HepG2 (cell line): ENCODE data around the gene TPM2. TPM values are rescaled to one million over a fixed set of nuclear protein-coding genes. Genes with fewer than 3 reads are reported as not detected.

ENCODE experiments used
- ATAC-seq: fragments of 200-7000 bp; cut with Tn5 transposase; 3 replicates; pipeline ENCODE4 v1.9.1; 2020; ENCODE audit warnings: mild to moderate bottlenecking, moderate library complexity
- BruUV-seq: library from RNA; stranded (reverse); fragments of 400-500 nt; replicated peaks from 2 replicates; lab custom pipeline; 2021; lab: Mats Ljungman, UMichigan
- CTCF ChIA-PET: fragments of 300-600 bp; formaldehyde crosslinking; extraction: SDS; loops from one replicate; lab custom pipeline; 2021; ENCODE audit warnings: low total read pairs, inconsistent platforms, low intra/inter-chr PET ratio; lab: Yijun Ruan, JAX
- POLR2A ChIA-PET: fragments of 350-600 bp; sonication (Branson Sonifier 250); formaldehyde crosslinking; loops from one replicate; lab custom pipeline; 2020; ENCODE audit warnings: antibody characterized with exemption, inconsistent platforms; lab: Yijun Ruan, JAX
- DNase-seq: peaks from one replicate; pipeline ENCODE4 v3.0.0-alpha.2; 2015; ENCODE audit warnings: low spot score
- FAIRE-seq: peaks from 3 replicates; lab custom pipeline; 2011; peaks lifted over from hg19 to GRCh38; lab: Jason Lieb, UNC
- H2AFZ ChIP-seq: one replicate; pipeline ENCODE4 v1.6.1; 2011; ENCODE audit warnings: low read length, inconsistent platforms
- H3K27ac ChIP-seq: fragments of 300-600 bp; 3 replicates; pipeline ENCODE4 v1.8.0; 2011; ENCODE audit warnings: mixed run types, mild to moderate bottlenecking, mixed read lengths, low read length, inconsistent platforms; ENCODE audit not compliant: insufficient read depth; ENCODE audit errors: extremely low read length
- H3K27me3 ChIP-seq, 2 experiments: fragments of 200-600 bp in 1 of 2; 2 replicates in 1 of 2; 3 replicates in 1 of 2; pipeline versions ENCODE4 v1.6.0 to v1.8.0; 2011; ENCODE audit warnings: low read length in 2 of 2, mild to moderate bottlenecking in 2 of 2, moderate library complexity in 2 of 2, inconsistent platforms in 1 of 2; ENCODE audit not compliant: insufficient read depth in 2 of 2, control insufficient read depth in 1 of 2
- H3K36me3 ChIP-seq, 2 experiments: fragments of 200-600 bp in 1 of 2; replicated peaks in 1 of 2; 2 replicates in 1 of 2; 3 replicates in 1 of 2; pipeline versions ENCODE4 v1.5.1 to v1.8.0; 2011; ENCODE audit warnings: low read length in 2 of 2, inconsistent platforms in 1 of 2; ENCODE audit not compliant: insufficient read depth in 2 of 2, control insufficient read depth in 1 of 2
- H3K4me1 ChIP-seq: 2 replicates; pipeline ENCODE4 v1.5.1; 2012; ENCODE audit warnings: low read length, inconsistent platforms; ENCODE audit not compliant: insufficient read depth
- H3K4me2 ChIP-seq: 2 replicates; pipeline ENCODE4 v1.6.0; 2011; ENCODE audit warnings: low read depth, low read length, inconsistent platforms
- H3K4me3 ChIP-seq, 3 experiments: fragments of 200-600 bp in 1 of 3; sonication (generic), shearing (Covaris generic) in 1 of 3; replicated peaks in 1 of 3; 2 replicates each; pipeline ENCODE4 v1.5.1; 2011 to 2016; ENCODE audit warnings: low read length in 3 of 3, inconsistent platforms in 2 of 3, low read depth in 2 of 3, mild to moderate bottlenecking in 2 of 3, control low read depth in 1 of 3, mixed read lengths in 1 of 3; ENCODE audit not compliant: insufficient read depth in 1 of 3
- H3K79me2 ChIP-seq: one replicate; pipeline ENCODE4 v1.6.1; 2011; ENCODE audit warnings: low read length, inconsistent platforms; ENCODE audit not compliant: insufficient read depth
- H3K9ac ChIP-seq: 2 replicates; pipeline ENCODE4 v1.6.0; 2011; ENCODE audit warnings: mild to moderate bottlenecking, low read depth, low read length, inconsistent platforms; ENCODE audit not compliant: insufficient read depth
- H3K9me3 ChIP-seq: 2 replicates; pipeline ENCODE4 v1.5.1; 2012; ENCODE audit warnings: mild to moderate bottlenecking, low read length
- H4K20me1 ChIP-seq: 2 replicates; pipeline ENCODE4 v1.6.0; 2011; ENCODE audit warnings: inconsistent platforms, mild to moderate bottlenecking, low read length, moderate library complexity; ENCODE audit not compliant: insufficient read depth
- HOXA9 ChIP-seq: sonication (generic); formaldehyde crosslinking; IDR thresholded peaks from 2 replicates; pipeline ENCODE4 v1.8.1; 2022; ENCODE audit warnings: missing genetic modification reagents, mild to moderate bottlenecking, moderate library complexity, borderline replicate concordance
- NCOR1 ChIP-seq: fragments of 200-600 bp; sonication (generic); IDR thresholded peaks from 2 replicates; pipeline ENCODE4 v1.7.0; 2017; ENCODE audit warnings: antibody characterized with exemption, low read length, borderline replicate concordance
- SPEN ChIP-seq: sonication (generic); formaldehyde crosslinking; IDR thresholded peaks from 2 replicates; pipeline ENCODE4 v1.5.1; 2020; ENCODE audit warnings: low read depth, mild to moderate bottlenecking, missing genetic modification reagents
- SRY ChIP-seq: sonication (generic); formaldehyde crosslinking; IDR thresholded peaks from 2 replicates; pipeline ENCODE4 v1.8.0; 2022; ENCODE audit warnings: mild to moderate bottlenecking, missing genetic modification reagents
- THAP8 ChIP-seq: sonication (generic); formaldehyde crosslinking; IDR thresholded peaks from 2 replicates; pipeline ENCODE4 v1.5.1; 2020; ENCODE audit warnings: missing genetic modification reagents, mild to moderate bottlenecking, borderline replicate concordance
- ZFP91 ChIP-seq: sonication (generic); formaldehyde crosslinking; IDR thresholded peaks from 2 replicates; pipeline ENCODE4 v1.9.0; 2022; ENCODE audit warnings: missing genetic modification reagents, mild to moderate bottlenecking, borderline replicate concordance
- ZFYVE20 ChIP-seq: sonication (generic); formaldehyde crosslinking; IDR thresholded peaks from 2 replicates; pipeline ENCODE4 v1.8.0; 2023; ENCODE audit warnings: low read depth, mild to moderate bottlenecking, moderate library complexity, missing genetic modification reagents, borderline replicate concordance
- ZNF460 ChIP-seq: sonication (generic); formaldehyde crosslinking; IDR thresholded peaks from 2 replicates; pipeline ENCODE4 v1.5.1; 2020; ENCODE audit warnings: missing genetic modification reagents, mild to moderate bottlenecking, borderline replicate concordance
- WGBS: methylation state at CpG from one replicate; pipeline ENCODE4 v1.1.6; 2017; ENCODE audit warnings: low lambda C conversion rate; 5-methylcytosine and 5-hydroxymethylcytosine counted together
- in situ Hi-C: cut with HindIII; loops from 2 replicates; pipeline ENCODE4 v1.10.0; 2017; ENCODE audit warnings: low pct_unique_long_range_greater_than_20kb; ENCODE audit not compliant: extremely low pct_ligation_motif_present
- intact Hi-C: fragments of 100-400 bp; cut with micrococcal nuclease; formaldehyde crosslinking; loops from one replicate; pipeline ENCODE4 v1.10.0; 2022; ENCODE audit not compliant: unreplicated experiment
- polyA plus RNA-seq, 8 experiments: library from polyadenylated mRNA; depleted of rRNA in 3 of 8; stranded (reverse) in 7 of 8; unstranded in 1 of 8; fragments of >200 nt; fragmentation: Illumina TruSeq in 4 of 8; extraction: Trizol in 4 of 8; gene quantifications; 2 replicates each; pipeline versions ENCODE4 v1.2.1 to v1.2.3, GENCODE V29; 2011 to 2016; ENCODE audit warnings: low read depth in 4 of 8, missing spikeins in 1 of 8, mixed read lengths in 1 of 8; ENCODE audit not compliant: insufficient read depth in 1 of 8
- total RNA-seq, 5 experiments: library from RNA; depleted of rRNA; stranded (reverse); fragments of >200 nt; fragmentation: Illumina TruSeq; extraction: Trizol; gene quantifications; 2 replicates each; pipeline ENCODE4 v1.2.3, GENCODE V29; 2016; ENCODE audit warnings: low read depth in 1 of 5
- TF ChIP-seq, protein P1 (sequence below): sonication (generic); formaldehyde crosslinking; IDR thresholded peaks from 2 replicates; pipeline ENCODE4 v1.4.0; 2020; ENCODE audit warnings: missing genetic modification reagents, borderline replicate concordance
- TF ChIP-seq, protein P2 (sequence below): sonication (generic); formaldehyde crosslinking; IDR thresholded peaks from 2 replicates; pipeline ENCODE4 v1.9.0; 2022; ENCODE audit warnings: low read depth, missing genetic modification reagents
- TF ChIP-seq, protein P3 (sequence below): sonication (generic); formaldehyde crosslinking; IDR thresholded peaks from 2 replicates; pipeline ENCODE4 v1.4.0; 2020; ENCODE audit warnings: missing genetic modification reagents, borderline replicate concordance

Gene TPM2
- total and polyA plus RNA-seq, 2 of the 13 experiments (the other 11 are each of a cell fraction or from before 2014, with no cell fraction given): 3.1 to 10.7 TPM

DNA sequence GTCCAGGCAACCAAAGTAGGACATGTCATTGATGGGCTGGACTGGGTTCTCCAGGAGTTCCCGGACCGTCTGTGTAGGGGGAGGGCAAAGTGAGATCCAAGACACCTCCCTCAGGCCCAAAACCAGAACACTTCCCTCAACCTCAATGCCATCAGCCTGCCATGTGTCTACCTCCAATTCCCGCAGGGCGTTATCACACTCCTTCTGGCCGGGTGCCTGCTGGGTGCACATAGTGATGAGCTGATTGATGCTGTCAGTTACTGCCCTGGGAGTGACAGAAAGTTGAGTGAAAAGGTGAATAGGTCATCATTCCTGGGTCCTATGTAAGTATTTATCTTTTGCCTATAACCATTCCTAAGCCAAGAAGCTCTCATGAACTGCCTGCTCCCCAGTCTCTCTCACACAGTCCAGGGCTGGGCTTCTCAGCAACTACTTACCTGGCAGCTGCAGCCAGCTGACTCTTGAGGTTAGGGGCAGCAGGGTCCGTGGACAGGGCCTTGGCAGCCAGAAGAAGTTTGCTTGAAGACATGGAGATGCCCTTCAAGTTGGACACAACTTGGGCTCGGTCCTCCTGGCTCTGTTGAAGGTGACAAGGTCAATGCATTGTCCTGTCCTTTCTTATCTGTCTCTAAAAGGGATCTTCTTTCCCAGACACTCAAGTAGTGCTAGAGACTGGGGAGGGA is 21.2 kb upstream of the TPM2 start:
- ATAC-seq (no peak), DNase-seq (no peak), FAIRE-seq (no peak)
- Histone ChIP-seq H3K9ac (no peak overlapping the region), H3K36me3 (peaks cover 54 to 90% of the 10 kb centered on the region in 2 experiments), H3K4me2 (no peak overlapping the region), H3K27me3 (no peaks in the 10 kb centered on the region), H2AFZ (no peak overlapping the region), H3K4me1 (no peaks in the 10 kb centered on the region), H3K4me3 (no peak overlapping the region), H4K20me1 (no peaks in the 10 kb centered on the region), H3K79me2 (no peaks in the 10 kb centered on the region), H3K9me3 (no peaks in the 10 kb centered on the region), H3K27ac (no peak overlapping the region)
- intact Hi-C loops (no loop called here), in situ Hi-C loops (no loop called here)
- CTCF ChIA-PET: no interaction called here
- POLR2A ChIA-PET: interaction anchor here (0.9 to 1.5 kb wide), 2 partner anchors 46 to 53 kb away, joined by 3 read pairs; partner anchors contain the start of genes CCDC107 and RMRP
- 89% methylated on average over 7 of the region's 7 CpGs for WGBS
- no TSS peak for BruUV-seq
- TF ChIP-seq HOXA9 (no peak), NCOR1 (no peak), SPEN (CRISPR knock-in tag) (no peak), ZFP91 (no peak), SRY (CRISPR knock-in tag) (no peak), ZFYVE20 (no peak), THAP8 (no peak), ZNF460 (CRISPR knock-in tag) (no peak)
- TF ChIP-seq, protein P1, sequence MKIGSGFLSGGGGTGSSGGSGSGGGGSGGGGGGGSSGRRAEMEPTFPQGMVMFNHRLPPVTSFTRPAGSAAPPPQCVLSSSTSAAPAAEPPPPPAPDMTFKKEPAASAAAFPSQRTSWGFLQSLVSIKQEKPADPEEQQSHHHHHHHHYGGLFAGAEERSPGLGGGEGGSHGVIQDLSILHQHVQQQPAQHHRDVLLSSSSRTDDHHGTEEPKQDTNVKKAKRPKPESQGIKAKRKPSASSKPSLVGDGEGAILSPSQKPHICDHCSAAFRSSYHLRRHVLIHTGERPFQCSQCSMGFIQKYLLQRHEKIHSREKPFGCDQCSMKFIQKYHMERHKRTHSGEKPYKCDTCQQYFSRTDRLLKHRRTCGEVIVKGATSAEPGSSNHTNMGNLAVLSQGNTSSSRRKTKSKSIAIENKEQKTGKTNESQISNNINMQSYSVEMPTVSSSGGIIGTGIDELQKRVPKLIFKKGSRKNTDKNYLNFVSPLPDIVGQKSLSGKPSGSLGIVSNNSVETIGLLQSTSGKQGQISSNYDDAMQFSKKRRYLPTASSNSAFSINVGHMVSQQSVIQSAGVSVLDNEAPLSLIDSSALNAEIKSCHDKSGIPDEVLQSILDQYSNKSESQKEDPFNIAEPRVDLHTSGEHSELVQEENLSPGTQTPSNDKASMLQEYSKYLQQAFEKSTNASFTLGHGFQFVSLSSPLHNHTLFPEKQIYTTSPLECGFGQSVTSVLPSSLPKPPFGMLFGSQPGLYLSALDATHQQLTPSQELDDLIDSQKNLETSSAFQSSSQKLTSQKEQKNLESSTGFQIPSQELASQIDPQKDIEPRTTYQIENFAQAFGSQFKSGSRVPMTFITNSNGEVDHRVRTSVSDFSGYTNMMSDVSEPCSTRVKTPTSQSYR (CRISPR knock-in tag): no peak
- TF ChIP-seq, protein P2, sequence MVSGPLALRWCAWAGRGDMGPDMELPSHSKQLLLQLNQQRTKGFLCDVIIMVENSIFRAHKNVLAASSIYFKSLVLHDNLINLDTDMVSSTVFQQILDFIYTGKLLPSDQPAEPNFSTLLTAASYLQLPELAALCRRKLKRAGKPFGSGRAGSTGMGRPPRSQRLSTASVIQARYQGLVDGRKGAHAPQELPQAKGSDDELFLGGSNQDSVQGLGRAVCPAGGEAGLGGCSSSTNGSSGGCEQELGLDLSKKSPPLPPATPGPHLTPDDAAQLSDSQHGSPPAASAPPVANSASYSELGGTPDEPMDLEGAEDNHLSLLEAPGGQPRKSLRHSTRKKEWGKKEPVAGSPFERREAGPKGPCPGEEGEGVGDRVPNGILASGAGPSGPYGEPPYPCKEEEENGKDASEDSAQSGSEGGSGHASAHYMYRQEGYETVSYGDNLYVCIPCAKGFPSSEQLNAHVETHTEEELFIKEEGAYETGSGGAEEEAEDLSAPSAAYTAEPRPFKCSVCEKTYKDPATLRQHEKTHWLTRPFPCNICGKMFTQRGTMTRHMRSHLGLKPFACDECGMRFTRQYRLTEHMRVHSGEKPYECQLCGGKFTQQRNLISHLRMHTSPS: no peak
- TF ChIP-seq, protein P3, sequence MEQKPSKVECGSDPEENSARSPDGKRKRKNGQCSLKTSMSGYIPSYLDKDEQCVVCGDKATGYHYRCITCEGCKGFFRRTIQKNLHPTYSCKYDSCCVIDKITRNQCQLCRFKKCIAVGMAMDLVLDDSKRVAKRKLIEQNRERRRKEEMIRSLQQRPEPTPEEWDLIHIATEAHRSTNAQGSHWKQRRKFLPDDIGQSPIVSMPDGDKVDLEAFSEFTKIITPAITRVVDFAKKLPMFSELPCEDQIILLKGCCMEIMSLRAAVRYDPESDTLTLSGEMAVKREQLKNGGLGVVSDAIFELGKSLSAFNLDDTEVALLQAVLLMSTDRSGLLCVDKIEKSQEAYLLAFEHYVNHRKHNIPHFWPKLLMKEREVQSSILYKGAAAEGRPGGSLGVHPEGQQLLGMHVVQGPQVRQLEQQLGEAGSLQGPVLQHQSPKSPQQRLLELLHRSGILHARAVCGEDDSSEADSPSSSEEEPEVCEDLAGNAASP (CRISPR knock-in tag): no peak
